Erythroblast (primary cell): Measurements from ENCODE around the gene SLC10A7.

Source experiments
- DNase-seq, 2 experiments: peaks; one replicate each; lab custom pipeline; 2025; lab: John Stamatoyannopoulos, UW
- GATA1 ChIP-seq: IDR thresholded peaks from 2 replicates; pipeline ENCODE4 v1.6.1; 2011; ENCODE audit warnings: low read depth, mild to moderate bottlenecking, control low read depth, low read length, moderate library complexity
- POLR2A ChIP-seq: IDR thresholded peaks from 2 replicates; pipeline ENCODE4 v1.6.1; 2011; ENCODE audit warnings: mild to moderate bottlenecking, low read length

Gene SLC10A7

DNA sequence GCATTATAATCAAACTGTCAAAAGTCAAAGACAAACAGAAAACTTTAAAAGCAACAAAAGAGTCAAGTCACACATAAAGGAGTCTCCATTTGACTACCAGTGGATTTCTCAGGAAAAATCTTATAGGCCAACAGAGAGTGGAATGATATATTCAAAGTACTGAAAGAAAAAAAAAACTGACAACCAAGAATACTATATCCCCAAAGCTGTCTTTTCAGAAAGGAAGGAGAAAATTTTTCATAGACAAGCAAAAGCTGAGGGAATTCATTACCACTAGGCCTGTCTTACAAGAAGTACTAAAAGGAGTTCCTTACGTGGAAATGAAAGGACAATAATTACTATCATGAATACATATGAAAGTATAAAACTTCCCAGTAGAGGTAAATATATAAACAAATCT is 39.0 kb downstream of the SLC10A7 start:
- DNase-seq: no peak
- no peak for TF ChIP-seq POLR2A
- TF ChIP-seq GATA1: no peak

DNA sequence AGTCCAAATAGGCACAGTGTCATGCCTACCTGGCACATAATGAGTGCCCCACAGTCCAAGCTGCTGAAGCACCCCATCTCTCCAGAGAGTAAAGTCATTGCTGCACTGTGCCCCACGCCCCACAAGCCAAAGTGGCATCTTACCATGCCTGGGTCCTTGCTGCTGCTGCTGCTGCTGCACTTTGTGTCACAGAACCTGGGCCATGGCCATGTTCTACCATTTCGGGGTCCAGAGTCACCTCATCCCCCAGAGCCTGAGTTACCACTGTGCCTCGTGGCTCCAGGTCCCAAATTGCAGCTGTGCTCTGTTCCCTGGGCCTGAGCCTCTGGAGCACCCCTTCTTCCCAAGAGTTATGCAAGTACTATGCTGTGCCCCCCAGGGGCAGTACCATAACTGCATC is 40.5 kb downstream of the SLC10A7 start:
- no peak for DNase-seq
- no peak for TF ChIP-seq POLR2A
- TF ChIP-seq GATA1: no peak

- DNase-seq: no peak
- no peak for TF ChIP-seq GATA1
- no peak for TF ChIP-seq POLR2A
These were observed 43.7 kb downstream of the SLC10A7 start for GRCh38 chr4:146478009-146478408.

DNA sequence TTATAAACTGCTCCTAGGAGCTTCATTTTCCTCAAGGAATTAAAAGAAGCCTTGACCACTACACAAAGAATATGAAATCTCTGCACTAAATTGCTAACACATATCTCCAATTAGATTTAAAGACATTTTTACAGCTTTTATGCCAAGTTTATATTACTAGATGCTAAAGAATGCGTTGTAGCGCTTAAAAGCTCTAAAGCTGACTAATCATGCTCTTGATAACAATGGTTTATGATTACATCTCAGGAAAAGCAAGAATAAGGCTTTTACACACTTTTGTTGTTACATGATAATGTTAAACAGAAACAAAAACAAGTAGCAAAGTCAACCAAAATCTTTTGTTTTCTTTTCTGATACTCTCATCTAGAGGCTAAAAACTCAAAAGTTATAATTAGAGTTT is 44.7 kb downstream of the SLC10A7 start:
- no peak for TF ChIP-seq GATA1
- TF ChIP-seq POLR2A: no peak
- DNase-seq: no peak

DNA sequence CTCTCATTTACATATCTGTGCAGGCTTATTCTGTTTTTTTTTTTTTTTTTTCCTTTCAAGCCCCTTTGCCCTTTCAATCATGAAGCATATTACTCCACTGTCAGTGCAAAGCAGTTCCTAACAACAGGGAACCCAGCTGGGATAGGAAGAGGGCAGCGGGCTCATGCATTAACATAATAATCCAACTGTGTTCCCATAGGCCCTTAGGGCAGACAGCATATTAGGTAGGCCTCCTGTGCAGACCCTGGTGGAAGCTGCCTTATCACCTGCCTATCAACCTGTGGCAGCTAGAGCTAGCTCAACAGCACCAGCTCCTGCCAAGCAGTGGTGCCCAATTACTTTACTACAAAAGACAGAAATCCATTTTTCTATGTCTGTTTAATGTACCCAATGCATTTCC is 49.3 kb downstream of the SLC10A7 start:
- DNase-seq: no peak

DNA sequence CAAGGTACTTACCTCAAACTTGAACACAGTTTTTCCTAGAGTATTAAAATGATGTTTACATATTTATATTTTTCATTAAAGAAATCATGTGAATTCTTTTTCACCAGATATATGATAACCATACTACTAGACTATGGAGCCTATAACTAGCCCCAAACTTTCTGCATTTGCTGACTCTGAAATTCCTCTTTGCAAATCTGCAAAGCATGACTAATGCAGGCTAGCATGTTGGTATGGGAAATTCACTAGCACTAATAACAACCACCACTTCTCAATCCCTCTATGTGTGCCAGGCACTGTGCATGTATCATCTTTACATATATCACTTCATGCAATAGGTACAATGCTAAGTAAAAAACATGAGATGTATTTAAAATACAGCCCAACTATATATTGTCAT is 51.1 kb downstream of the SLC10A7 start:
- TF ChIP-seq GATA1 (no peak), POLR2A (no peak)
- no peak for DNase-seq

More for the DNA sequence above, 49.3 kb downstream of the SLC10A7 start:
- TF ChIP-seq GATA1: no peak
- TF ChIP-seq POLR2A: no peak

DNA sequence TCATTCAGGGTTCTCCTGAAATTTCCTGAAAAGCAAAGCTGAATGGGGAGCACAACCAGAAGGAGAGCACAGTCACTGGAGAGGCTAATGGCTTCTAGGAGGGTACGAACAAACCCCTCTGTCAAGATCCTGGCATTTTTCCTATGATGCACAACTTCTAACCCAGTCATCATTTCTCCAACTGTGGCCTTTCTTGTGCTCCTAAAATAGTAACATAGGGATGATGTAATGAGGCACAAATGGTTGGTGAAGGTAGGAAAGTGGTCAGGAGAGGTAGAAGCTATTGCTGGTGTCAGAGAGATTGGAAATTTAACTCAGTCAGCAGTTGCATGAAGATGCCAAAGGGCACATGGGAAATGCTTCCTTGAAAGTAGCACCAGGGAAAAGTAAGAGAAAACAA is 52.7 kb downstream of the SLC10A7 start:
- TF ChIP-seq POLR2A (no peak), GATA1 (no peak)
- no peak for DNase-seq

DNA sequence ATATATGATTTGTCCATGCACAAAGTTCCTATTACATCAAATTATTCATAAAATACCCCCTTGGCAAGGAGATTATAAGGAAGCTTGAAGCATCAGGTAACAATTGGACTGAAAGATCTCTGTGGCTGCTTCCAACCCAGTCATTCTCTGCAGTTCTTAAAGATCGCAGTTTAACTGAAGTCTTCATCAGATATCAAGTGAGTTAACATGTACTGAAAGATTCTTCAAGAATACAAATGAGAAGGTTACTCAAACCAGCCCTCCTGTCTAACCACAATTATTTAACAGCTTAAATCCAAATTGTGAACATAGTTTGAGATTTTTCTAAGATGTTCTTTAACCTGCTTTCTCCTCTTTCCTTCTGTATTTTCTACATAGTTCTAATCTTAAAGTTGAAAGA is 56.1 kb downstream of the SLC10A7 start:
- no peak for DNase-seq

GRCh38 chr4:146462251-146462650 is 59.5 kb downstream of the SLC10A7 start:
- TF ChIP-seq POLR2A (no peak), GATA1 (no peak)
- no peak for DNase-seq

More for the DNA sequence above, 56.1 kb downstream of the SLC10A7 start:
- no peak for TF ChIP-seq POLR2A
- no peak for TF ChIP-seq GATA1

- DNase-seq: no peak
- TF ChIP-seq GATA1: no peak
- no peak for TF ChIP-seq POLR2A
These were observed 63.1 kb downstream of the SLC10A7 start for GRCh38 chr4:146458594-146458993.

GRCh38 chr4:146456681-146457080 is 65.1 kb downstream of the SLC10A7 start:
- no peak for DNase-seq
- TF ChIP-seq POLR2A (no peak), GATA1 (no peak)

DNA sequence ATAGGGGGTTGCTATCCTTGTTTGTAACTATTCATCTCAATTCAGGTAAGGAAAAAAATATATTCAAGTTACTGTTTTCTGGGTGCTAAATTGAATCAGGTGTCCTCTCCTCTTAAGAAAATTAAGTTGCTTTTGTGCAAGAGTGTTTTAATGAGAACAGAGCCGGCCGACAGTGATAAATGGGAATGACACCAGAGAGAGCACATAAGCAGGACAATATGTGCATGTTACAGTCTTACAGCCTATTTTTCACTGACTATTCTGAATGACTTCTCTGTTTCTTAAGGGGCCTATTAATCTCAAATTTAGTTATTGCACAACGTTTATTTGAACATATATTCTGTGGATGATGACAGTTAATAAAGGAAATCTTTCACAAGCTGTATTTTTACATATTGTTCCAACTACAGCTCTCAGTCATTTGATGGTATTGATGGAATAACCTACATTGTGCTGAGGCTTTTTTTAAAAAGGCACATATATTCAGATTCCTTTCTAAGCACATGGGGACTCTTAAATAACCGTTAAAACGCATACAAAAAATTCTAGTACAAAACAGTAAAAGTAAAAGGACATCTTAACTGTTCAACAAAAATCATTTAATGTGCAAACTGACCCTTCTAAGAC is 68.4 kb downstream of the SLC10A7 start:
- TF ChIP-seq POLR2A (no peak), GATA1 (no peak)

GRCh38 chr4:146450524-146450923 is 71.2 kb downstream of the SLC10A7 start:
- DNase-seq: peak; percentile 18 to 19

More for the DNA sequence above, 68.4 kb downstream of the SLC10A7 start:
- no peak for DNase-seq

GRCh38 chr4:146446555-146446954 is 75.2 kb downstream of the SLC10A7 start:
- no peak for DNase-seq
- TF ChIP-seq GATA1: no peak
- no peak for TF ChIP-seq POLR2A

More at GRCh38 chr4:146450524-146450923, 71.2 kb downstream of the SLC10A7 start:
- no peak for TF ChIP-seq GATA1
- TF ChIP-seq POLR2A: no peak
